GM18517 (cell line): Measurements from ENCODE around the gene ZMYND11.
"Not testable (repeated sequence)": the region's sequence is repeated elsewhere in the genome, so short reads cannot be mapped to it uniquely, and the experiment has no call there.

Source experiments
- ATAC-seq: cut with Tn5 transposase; IDR thresholded peaks from one replicate; pipeline ENCODE4 v1.9.1; 2021; ENCODE audit warnings: mild to moderate bottlenecking, moderate library complexity; ENCODE audit not compliant: unreplicated experiment

The ZMYND11 gene

DNA sequence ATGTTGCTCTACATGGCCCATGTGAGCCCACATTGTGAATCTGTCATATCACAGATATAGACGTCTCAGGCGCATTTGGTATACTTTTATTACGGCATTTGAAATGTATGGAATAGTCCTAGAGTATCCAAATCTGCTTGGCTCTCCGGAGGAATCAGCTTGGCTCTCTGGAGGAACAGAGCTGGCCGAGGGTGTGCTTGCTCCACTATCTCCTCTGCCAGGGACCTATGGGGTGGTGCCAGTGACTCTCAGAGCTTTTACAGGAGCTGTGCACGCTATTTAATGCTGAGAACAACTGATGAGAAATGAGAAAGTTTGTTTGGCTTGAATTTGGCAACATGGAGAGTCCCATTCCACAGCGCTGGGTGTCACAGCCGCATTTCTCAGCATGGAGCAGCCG, 144.0 kb downstream of the ZMYND11 start:
- no peak for ATAC-seq

DNA sequence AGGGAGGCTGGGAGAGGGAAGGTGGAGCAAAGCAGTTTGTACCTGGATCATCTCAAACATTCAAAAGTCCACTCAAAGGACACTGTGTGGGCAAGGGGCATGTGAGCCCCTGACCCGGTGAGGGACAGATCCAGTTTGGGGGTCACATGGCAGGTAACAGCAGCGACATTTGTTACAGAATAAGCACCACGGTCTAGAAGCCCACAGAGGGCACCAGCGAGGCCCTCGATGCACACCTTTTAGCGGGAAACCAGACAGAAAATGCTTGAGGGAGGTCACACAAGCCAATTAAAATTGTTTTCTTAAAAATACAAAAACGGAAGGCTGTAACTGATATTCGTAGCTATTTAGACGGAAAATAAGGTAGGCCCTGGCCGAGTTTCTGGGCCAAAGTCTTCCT, 144.4 kb downstream of the ZMYND11 start:
- ATAC-seq: no peak

DNA sequence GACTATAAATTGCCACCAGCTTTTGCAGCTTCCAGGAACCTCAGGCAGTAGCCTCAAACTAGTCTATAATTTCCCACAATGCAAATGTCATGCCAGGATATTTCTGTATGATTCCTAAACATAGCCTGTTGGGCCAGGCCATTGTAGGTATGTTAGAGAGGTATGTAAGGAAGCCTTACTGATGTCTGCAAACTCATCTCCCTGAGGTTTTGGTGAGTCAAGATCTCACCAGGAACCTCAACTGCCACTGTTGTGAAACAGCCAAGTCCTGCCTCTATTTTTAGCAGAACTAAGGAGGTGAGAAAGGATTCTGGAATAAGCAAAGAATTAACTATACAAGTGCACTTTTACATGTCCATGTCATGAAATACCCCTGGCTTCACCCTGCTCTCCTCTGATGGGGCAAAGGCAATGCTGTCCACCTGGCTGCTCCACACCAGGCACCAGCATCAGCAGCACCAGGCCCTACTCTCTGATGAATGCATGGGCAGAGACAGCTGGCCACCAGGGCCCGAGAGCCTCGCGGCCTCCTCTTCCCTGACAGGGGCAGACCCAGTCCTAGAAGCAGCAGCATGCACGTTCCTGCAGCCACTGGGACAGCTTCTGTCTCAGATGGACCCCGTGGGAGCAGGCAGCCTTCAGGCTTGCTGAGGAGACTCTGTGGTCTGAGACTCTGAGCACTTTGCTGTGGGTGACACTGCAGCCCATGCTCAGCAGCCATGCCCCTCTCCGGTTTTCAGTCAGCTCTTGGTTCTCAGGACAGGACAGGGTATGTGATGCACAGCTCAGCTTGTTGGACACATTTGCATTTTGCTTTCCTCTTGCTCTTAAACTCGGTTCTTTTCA, 147.3 kb downstream of the ZMYND11 start:
- no peak for ATAC-seq

DNA sequence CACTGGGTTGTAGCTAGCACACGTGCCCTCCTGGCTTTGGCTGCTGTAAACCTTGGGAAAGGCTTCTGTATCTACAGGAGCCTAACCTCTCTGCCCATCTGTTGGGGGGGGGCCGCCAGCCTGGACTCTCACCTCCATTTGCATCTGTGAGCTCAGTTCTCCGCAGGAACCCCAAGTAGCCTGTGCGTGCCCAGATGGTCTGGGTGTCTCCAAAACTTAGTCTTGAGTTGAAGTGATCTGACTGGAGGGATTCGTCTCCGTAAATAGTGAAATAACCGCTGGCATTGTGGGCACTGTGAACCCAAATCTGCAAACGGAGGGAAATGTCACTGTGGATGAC, 147.9 kb downstream of the ZMYND11 start:
- ATAC-seq: no peak

DNA sequence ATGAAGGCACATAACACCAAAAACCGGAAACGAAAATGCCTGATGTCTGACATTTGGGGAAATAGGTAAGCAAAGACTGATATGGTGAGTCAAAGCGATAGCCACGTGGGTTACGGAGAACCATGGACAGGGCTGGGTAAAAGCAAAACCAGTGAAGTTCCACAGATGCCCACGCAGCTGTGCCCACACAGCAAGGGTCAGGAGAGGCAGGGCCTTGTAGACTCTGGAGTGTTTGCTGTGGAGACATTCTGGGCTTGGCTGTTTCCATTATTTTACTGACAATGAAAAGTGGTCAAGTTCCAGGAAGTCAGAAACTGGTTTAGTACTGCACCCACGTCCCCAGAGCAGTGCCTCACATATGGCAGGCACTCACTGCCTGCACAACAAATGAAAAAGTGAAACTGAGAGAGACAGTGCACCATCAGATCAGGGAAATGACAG, 148.7 kb downstream of the ZMYND11 start:
- ATAC-seq: peak; percentile 94

DNA sequence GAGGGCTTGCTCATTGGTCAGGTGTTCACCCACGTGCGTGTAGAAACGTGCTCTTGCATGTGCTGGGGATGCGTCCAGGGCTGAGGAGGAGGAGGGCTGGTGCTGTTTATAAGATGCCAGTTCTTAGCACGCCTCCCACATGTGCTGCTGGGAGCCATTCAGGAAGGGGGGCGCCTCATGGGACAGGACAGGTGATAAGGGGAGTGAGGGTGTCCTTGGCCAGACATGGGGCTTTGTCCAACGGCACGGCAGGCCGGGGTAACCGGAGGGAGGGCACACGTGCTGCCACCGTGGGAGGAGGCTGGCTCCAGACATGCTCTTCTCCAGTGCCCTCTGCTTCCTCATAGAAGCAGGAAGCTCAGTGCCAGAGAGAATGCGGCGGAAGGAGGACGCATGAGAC, 150.0 kb downstream of the ZMYND11 start:
- no peak for ATAC-seq

DNA sequence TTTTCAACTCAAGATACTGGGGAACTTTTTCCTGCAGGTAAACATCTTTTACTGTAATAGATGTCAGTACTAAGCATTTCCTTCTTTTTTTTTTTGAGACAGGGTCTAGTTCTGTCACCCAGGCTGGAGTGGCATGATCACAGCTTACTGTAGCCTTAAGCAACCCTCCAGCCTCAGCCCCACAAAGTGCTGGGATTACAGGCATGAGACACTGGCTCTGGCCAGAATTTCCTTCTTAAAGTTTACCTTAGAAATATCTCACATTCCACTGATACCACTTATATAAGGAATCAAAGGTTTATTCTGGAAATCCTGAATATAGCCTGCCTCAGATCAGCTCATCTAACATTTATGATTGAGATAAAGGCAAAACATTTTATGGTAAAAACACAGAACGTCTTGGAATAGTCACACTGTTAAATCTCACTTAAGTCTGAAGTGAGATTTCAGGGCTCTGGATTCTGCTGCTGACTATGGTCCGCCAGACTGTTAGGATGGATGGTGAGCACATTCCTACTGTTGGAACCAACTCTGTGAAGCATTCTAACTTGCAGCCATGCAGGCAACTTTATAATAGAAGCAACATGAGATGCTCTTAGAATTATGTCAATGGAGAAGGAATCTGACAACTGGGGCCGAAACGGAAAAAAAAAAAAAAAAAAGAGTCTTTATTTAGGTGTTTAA, 151.9 kb downstream of the ZMYND11 start:
- no peak for ATAC-seq

DNA sequence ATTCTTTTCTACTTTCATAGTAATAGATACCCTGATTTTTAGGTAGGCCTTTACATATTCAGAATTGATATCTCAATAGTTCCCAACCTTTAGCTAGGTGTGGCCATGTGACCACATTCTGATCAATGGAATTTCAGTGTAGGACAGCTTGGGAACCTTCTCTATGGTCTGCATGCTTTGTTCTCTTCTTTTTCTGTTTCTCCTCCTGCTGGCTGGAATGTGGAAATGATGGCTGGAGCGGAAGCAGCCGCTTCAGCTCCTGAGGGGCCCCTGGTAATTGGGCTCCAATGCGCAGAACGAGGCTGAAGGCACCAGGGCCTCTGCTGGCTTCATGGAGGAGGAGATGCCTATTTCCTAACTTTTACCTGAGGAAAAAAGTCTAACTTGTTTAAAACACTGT, 152.6 kb downstream of the ZMYND11 start:
- no peak for ATAC-seq

DNA sequence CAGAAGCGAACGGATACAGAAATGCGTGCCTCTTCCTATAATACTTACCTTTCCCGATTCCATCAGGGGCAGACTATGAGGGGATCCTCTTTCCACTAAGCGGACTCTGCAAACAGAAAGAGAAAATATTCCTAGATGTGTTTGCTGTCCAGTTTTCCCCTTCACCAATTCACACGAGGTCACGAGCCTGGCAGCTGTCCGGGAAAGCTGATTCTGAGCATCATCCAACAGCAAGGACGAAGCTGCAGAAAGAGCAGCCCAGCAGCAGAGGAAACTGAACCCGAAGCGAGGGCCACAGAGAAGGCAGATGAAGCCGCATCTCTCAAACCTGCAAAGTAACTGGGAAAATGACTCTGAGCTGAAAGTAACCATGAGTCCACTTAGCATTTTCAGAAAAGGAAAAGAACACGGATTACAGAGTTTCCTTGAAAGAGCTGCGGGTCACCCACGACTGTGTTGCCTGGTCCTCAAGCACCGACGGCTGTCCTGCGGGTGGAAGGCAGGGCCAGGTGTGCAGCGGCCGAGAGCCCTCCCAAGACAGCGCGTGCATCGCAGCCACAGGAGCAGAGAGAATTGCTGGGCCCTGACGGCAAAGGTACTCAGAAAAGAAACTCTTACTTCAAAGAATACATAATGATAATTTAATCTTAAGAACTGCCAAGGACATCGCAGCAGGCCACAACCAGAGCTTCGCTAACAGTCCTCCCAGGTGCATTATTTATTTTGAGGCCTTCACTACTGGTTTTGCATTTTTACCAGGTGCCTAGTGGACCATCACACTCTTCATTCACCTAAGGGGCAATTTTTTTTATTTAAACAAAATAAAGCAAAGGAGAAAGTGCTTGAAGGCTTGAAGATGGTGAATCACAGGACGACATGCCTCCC, 153.3 kb downstream of the ZMYND11 start:
- ATAC-seq: no peak

DNA sequence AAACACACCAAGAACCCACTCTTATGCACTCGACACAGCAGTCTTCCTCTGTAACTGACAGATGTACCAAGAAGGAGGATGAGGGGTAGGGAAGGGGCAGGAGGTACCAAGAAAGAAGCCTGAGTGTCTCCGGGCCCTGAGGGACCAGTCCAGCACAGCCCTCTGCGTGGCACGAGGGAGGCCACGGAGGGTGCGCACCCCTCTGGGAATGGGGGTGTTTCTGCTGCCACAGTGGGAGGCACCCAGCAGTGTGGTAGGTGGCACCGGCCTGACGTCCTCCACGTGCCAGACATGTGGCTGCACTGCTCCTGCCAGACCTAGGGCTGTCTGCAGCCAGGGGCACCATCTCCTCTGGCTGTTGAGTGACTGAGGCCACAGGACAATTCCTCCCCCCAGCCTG, 154.3 kb downstream of the ZMYND11 start:
- no peak for ATAC-seq

DNA sequence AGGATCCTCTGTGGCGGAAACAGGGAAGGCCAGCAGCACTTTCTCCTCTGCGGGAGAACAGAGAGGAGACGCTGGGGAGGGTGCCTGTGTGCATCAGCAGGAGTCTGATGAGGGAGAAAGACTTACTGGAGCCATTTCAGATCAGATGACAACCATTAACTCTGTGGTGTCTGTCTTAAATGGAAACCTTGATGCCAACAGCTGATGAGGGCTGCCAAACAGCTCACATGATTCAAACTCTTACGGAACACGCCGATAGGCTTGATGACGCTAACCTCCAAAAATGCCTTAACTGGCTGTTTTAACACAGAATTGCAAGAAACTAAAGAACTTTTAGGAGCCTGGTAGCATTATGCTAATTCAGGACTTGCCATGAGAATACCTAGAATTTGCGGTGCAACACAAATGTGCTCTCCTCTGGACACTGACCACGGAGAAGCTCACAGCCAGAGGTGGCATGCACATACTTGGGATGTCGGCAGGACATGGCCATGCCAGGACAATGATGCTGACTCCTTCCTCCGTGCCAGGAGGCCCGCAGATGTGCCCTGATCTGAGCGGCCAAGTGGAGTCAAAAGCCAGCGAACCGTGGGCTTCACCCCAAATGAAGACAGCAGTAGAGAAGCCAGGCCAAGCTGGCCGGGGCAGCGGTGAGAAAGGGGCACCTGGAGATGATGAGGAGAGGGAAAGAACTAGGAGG, 154.9 kb downstream of the ZMYND11 start:
- no peak for ATAC-seq

DNA sequence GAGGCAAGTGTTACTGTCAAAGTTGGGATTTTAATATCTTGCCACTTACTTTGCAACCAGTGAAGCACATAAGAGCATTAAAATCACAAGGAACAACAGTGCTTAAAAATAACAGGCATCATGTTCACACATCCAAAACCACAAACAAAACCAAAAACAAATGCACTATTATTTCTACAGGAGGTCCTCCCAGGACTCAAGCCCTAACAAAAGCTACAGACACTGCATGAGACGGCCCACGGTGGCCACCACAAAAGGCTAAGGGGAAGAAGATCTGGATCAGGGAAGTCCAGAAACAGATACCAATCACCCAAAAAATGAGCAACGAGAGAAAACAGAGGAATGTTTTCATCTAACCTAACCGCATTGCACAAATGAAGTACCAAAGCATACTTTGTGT, 158.4 kb downstream of the ZMYND11 start:
- no peak for ATAC-seq

DNA sequence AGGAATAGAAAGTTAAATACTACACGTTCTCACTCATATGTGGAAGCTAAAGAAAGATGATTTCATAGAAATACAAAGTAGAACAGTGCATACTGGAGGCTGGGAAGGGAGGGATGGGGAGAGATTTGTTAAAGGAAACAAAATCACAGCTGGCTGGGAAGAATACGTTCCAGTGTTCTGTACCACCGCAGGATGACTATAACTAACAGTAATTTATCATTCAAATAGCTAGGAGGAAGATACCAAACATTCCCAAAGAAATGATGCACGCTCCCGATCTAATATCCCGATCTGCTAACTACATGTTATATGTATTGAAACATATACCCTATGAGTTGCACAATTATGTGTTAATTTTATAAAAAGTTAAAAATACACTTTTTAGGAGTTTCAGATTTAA, 162.3 kb downstream of the ZMYND11 start:
- no peak for ATAC-seq

DNA sequence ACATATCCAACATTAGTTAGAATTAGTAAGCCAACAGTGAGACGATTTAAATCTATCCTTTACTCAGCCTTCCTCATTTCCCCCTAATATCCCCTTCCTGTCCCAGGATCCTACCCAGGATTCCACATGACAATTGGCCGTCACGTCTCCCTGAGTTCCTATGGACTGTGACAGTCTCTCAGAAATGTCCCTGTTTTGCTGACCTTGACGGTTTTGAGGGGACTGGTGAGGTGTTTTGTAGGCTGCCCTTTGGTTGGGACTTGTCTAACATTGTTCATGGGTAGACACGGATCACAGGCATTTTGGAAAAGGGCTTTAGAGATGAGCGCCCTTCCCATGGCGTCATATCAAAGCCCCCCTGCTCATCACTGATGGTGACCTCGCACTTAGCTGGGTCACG, 162.8 kb downstream of the ZMYND11 start:
- no peak for ATAC-seq

DNA sequence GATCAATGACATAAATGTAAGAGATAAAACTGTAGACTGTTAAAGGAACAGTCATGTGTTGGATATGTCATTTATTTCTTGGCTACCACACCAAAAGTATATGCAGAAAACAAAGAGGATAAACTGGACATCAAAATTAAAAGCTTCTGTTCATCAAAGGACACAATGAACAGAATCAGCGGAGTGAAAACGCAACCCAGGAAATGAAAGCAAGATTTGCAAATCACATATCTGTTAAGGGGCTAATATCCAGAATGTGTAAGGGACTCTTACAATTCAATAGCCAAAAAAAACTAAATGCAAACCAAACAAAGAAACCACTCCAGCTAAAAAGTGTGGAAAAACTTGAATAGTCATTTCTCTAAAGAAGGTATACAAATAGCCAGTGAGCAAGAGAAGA, 164.3 kb downstream of the ZMYND11 start:
- ATAC-seq: no peak

DNA sequence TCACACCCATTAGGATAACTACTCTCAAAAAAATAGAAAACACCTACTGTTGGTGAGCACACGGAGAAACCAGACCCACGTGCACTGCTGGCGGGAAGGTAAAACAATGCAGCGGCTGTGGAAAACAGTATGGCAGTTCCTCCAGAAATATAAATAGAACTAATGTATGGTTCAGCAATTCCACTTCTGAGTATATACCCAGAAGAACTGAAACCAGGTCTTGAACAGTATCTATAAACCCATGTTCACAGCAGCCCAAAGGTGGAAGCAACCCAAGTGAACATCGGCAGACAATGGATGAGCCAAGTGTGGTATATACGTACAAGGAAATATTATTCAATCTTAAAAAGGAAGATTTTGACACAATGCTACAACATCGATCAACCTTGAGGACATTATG, 164.7 kb downstream of the ZMYND11 start:
- ATAC-seq: no peak

DNA sequence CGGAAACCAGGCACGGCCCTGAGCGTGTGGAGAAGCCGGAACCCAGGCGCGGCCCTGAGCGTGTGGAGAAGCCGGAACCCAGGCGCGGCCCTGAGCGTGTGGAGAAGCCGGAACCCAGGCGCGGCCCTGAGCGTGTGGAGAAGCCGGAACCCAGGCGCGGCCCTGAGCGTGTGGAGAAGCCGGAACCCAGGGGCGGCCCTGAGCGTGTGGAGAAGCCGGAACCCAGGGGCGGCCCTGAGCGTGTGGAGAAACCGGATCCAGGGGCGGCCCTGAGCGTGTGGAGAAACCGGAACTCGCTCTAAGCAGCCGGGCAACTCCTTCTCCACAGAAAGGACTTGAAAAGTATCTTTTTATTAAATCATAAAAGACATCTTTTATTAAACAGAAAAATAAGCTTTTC, 165.3 kb downstream of the ZMYND11 start:
- not testable (repeated sequence) for ATAC-seq

DNA sequence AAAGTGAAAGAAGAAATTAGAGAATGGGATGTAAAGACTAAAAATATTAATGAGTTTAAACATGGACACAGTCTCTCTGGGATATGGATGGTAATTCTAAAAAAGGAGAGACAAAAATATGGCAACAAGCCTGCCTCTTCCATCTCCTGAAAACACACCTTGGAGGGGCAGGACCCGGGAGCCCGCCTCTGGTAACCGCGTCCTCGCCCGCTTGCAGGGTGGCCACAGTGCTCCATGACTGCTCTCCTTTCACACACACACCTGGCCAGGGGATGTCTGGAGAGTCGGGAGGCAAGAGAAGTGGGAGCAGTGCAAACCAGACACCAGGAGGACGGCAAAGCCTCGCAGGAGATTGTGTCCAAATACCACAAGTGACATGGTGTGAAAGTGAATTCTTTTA, 166.3 kb downstream of the ZMYND11 start:
- ATAC-seq: no peak
